Stimulated activated CD8-positive, alpha-beta memory T cell treated with anti-CD3 and anti-CD28 coated beads, Interleukin-15, amount 100 ng/mL, for 24 hours (primary cell): ENCODE measurements around the gene TRIM32.

Experiments
- DNase-seq: peaks from one replicate; pipeline ENCODE4 v3.0.0-alpha.2; 2020; ENCODE audit warnings: low read depth

Gene TRIM32

GRCh38 chr9:116705531-116705930, 18.4 kb downstream of the TRIM32 start:
- no peak for DNase-seq

DNA sequence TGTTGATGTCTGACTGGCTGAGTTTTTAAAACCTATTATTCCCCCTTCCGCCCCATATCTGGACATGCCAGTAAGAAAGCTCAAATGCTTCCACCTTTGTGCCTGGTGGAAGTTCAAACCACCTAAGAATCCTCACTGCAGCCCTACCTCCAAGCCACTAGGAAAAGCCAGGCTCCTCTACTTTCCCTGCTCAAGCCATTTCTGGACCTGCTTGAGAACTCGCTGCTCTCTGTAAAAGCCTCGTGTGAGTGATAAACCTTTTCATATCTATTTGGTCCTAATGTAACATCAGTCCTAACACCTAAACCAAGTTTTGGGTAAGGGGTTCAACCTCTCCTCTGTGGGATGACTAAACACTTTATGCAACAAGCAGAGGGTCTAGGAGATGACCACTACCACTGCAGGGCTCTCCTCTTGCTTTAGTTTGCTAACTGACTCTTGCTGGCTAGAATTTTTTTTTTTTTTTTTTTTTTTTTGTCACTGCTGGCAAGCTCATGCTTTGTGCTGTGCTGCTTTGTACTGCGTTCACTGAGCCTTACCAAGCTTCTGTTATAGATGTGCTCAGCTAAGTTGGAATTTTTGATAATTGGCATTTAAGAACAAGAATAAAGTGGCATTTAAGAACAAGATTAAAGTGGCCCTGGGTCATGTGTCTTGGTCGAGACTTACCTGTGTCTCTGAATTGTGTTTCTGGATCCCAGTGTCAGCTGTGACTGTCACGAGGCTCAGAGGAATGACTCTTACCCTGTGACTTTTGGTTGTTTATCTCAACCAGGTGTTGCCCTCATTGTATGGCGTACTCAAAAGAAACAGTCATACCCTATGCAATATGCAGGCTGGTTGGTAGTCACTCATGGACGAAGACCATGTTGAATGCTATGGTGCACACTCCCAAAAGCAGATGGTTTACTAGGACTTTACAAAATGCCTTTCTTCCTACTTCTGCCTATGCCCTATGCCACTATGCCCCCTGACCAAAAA, 19.5 kb downstream of the TRIM32 start:
- DNase-seq: no peak

DNA sequence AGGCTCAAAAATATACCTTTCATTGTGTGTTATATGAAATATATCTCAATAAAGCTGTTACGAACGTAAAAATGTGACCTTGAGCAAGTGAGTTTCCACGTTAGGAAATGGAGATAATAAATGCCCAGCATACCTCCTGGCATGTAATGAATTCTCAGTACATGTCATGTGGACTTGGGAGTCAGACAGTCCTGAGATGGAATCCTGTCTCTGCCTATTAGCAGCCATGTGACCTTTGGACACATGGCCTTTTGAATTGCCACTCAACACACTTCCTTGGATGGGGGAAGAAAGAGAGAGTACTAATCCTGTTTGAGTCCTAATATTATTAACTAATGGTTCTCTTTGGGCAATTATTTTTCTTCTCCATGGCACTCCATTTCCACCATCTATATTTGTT, 25.7 kb downstream of the TRIM32 start:
- no peak for DNase-seq

- no peak for DNase-seq
Measured at GRCh38 chr9:116713271-116713670, 26.2 kb downstream of the TRIM32 start.

- no peak for DNase-seq
Measured at GRCh38 chr9:116715751-116716150, 28.6 kb downstream of the TRIM32 start.

DNA sequence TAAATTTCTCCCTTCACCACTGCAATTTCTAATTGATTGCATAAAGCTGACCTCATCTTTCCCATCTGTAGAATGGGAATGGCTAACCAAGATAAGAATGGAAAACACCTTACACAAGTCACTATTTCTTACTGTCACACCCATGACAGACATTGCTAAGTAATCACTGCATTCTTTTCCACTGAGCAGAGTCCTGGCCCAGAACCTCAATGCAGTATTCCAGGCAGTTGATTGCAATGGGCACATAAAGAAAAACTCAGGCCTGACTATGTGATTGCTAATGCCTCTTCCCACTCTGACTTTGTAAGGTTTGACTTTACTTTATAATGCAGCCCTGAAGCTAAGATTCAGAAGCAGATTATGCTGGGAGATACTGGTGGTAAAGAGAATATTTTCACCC, 29.3 kb downstream of the TRIM32 start:
- DNase-seq: no peak

- no peak for DNase-seq
Measured at GRCh38 chr9:116717150-116717549, 30.0 kb downstream of the TRIM32 start.

DNA sequence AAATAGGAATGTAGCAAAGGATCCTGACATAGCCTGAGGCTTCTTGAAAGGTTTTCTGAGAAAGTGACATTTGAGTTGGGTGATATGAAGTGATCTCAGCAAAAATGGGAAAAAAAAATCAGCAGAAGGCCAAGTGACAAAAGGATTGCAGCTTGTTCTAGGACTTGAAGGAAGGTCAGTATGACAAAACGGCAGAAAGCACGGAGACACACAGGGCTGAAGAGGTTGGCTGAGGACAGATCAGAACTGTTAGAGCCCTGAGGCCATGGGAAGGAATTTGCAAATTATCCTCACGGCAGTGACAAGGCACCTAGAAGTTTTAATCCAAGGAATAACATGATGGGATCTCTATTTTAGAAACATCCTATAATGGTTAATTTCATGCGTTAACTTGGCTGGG, 31.0 kb downstream of the TRIM32 start:
- DNase-seq: no peak

- no peak for DNase-seq
Measured at GRCh38 chr9:116720111-116720510, 33.0 kb downstream of the TRIM32 start.

- no peak for DNase-seq
Measured at GRCh38 chr9:116721411-116721810, 34.3 kb downstream of the TRIM32 start.

DNA sequence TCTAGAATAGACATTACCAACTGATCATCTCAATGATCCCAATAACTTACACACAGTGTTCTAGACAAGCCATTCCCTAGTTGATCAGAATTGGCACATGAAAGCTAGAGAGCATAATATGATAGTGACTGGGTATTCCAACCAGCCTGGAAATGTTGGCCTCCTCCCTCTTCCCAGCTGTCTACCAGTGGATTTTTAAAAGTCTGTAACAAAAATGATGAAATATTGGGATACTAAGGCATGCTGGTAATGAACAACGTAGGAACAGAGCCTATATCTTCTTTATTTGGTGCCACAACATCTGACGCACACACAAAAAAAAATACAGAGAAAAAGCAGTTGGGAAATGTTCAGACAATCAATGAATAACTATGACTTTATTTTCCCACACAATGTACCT, 34.8 kb downstream of the TRIM32 start:
- no peak for DNase-seq

DNA sequence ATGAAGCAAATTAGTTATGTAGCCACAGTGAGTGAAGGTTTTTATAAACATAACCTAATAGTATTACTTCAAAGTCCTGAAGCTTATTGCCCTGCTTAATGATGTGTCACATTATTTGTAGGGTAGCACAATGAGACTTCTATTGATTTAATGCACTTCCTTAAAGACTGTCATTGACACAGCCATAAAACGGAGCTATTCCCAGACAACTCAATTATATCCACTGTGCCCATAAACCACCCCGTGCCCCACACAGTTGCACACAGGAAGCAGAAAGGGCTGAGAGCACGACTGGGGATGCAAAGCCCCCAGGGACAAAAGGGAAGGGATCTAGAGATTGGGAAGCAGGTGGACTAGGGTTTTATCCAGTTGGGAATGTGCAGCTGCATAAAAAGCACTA, 37.0 kb downstream of the TRIM32 start:
- DNase-seq: no peak

GRCh38 chr9:116726602-116727001, 39.5 kb downstream of the TRIM32 start:
- no peak for DNase-seq

DNA sequence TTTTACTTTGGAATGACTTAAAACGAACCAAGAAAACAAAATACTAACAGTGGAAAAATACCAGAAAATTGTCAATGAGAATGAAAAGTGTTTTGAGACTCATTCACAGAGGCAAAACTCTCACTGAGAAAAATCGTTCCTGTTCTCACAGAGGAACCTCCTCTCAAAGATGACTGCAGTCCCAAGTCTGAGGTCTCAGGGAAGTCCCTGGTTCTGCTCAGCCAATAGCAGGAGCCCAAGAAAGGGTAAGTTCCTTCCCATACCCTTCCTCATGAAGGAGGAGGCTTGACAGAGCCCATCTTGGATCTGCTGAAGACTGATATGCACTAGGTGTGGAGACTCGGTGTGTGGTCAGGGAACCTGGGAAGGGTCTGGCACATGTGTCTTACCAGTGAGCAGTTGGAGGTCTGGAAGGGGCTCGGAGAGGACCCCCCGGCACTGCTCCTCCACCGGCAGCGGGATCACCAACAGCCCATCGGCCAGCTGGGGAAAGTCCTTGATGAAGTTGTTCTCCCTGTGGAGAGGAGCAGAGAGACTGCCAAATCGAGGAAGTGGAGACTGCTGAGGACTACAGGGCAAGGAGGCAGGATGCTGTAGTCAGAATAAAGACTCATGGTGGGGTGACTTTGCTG, 46.0 kb downstream of the TRIM32 start:
- DNase-seq: no peak

DNA sequence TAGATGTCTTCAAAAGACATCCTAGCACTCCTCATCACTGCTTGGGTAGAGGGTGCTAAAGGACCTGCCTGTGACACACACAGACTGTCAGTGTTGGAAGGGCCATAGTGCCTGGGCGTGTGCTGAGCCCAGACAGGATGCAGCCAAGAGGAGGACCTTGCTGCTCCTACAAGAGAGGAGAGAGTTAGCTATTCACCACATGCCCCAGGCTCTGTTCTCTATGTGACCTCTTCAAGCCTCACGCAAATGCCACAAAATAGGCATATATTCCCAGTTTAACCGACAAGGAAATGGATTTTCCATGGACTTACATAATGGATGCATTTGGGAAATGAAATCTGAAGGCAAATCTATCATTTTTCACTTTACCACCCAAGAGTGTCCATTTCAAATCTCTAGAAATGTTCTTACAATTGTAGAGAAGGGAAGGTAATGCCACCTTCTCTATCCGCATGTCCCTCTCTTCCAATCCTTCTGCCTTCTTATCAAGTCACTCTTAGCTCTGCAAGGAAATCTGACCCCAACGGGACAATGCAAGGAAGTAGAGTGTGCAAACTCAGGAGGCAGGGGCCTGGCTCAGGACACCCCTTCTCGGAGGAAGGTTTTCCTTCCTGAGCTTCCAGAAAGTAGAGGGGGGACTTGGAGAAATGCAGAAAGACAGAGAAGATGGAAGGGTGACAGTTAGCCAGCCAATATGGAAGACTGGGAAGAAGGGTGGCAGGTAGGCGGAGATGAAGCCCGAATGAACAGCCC, 49.5 kb downstream of the TRIM32 start:
- DNase-seq: no peak

GRCh38 chr9:116737152-116737546, 50.0 kb downstream of the TRIM32 start:
- peak; percentile 30 for DNase-seq

DNA sequence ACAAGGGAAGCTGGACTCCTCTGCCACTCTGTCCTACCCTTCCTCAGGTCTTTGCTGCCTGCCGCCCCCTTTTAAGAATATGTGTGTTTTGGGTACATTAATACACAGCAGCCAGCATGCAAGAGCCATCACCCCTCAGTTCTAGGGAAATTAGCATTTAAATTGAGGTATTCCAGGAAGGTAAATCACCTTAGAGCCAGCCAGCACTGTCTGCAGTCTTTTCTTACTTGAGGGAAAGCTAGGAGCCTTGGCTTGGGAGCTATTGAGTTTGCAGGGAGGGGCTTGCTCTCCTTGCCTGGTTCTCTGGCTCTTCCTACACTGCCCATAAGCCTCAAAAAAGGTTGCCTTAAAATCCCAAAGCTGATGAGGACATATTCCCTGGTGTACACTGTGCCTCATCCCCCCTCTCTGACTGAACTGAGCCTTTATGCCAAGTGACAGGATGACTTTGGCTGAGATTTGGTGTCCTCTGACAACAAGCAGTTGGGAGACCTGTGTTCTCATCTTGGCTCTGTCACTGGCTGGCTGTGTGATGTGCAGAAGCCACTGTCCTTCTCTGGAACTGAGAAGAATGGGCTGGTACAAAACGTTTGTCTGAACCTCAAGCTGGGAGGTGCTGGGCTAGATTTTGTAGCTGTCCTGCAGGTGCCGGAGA, 54.1 kb downstream of the TRIM32 start:
- no peak for DNase-seq

GRCh38 chr9:116741742-116742141, 54.6 kb downstream of the TRIM32 start:
- DNase-seq: no peak

GRCh38 chr9:116749176-116749575, 62.1 kb downstream of the TRIM32 start:
- DNase-seq: no peak

- no peak for DNase-seq
Measured at GRCh38 chr9:116749772-116750171, 62.7 kb downstream of the TRIM32 start.

- no peak for DNase-seq
Measured at GRCh38 chr9:116750510-116750909, 63.4 kb downstream of the TRIM32 start.
